ENCODE data around the gene AKT1. TPM values are rescaled to one million over a fixed set of nuclear protein-coding genes. Genes with fewer than 3 reads are reported as not detected.

The AKT1 gene
- polyA plus RNA-seq, 1 experiment: 226 TPM

DNA sequence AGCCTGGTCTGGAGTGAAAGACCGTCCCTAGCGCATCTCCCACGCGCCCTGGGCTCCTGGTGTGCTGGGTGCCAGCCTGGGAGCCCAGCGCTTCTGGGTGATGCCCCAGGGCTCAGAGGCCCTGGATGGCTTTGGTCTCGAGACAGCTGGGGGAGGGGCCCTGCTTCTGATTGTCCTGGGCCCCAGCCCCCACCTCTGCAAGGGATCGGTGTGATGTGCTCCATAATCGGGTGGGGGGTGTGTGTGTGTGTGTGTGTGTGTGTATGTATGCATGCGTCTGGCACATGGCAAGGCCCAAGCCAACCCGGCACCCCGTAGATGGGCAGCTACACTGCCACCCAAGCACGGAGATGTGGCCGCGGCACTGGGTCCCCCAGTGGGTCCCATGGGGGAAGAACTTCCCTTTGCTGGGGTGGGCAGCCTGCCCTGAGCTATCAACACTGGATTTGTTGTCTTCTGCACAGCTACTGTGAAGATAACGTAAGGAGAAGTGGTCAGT is 8.4 kb upstream of the AKT1 start:
- ChIA-PET CTCF (interaction anchor here (0.6 to 1.2 kb wide), 2 partner anchors 17 to 21 kb away, joined by 3 read pairs; no protein-coding TSS in a partner anchor), POLR2A (no interaction called here)
- DNase-seq (ENCODE audit: low read depth): no peak
- Histone ChIP-seq H3K4me3 (ENCODE audit: low read depth, low read length) (no peak overlapping the region), H3K27me3 (ENCODE audit: control insufficient read depth, insufficient read depth, low read length) (no peaks in the 10 kb centered on the region), H3K36me3 (ENCODE audit: control insufficient read depth, insufficient read depth, low read length) (peaks cover 1% of the 10 kb centered on the region; the same call in 1 of the 2 replicates)
- TF ChIP-seq CTCF (IDR thresholded peaks at IDR 0.05; ENCODE audit: insufficient read depth, low read depth, low read length): no peak

DNA sequence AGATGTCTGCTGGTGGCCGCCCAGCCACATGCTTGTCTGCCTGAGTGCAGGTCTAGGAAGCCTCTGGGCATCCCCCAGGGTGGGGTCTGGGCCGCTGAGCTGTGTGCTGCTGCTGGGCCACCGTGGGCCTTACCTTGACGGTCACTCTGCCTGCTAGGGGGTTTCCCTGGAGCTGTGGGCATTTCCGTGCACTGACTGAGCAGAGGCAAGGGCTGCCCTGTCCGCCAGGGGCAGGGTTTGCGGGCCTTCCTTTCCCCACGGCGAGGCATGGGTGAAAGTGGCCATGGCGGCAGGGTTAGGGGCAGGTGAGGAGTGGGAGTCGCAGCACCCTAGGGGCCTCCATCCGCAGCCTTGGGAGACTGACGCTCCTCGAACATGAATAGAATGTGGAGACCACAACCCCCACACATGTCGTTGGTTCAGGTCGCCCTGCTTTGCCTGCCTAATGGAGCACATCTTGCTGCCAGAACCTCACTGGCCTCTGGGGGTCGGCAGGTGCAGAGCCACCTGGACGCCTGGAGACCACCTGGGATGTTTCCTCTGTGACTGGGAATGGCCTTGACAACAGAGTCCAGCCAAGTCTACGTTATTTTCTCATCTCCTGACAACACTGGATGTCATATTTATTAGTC is 7.8 kb upstream of the AKT1 start:
- DNase-seq (ENCODE audit: low read depth): no peak
- ChIA-PET POLR2A (no interaction called here), CTCF (interaction anchor here (1.2 kb wide), 1 partner anchor 17 kb away, joined by 3 read pairs; no protein-coding TSS in a partner anchor)
- no peak for TF ChIP-seq CTCF (IDR thresholded peaks at IDR 0.05; ENCODE audit: insufficient read depth, low read depth, low read length)
- Histone ChIP-seq H3K27me3 (ENCODE audit: control insufficient read depth, insufficient read depth, low read length) (no peaks in the 10 kb centered on the region), H3K36me3 (ENCODE audit: control insufficient read depth, insufficient read depth, low read length) (peaks cover 1% of the 10 kb centered on the region; the same call in 1 of the 2 replicates), H3K4me3 (ENCODE audit: low read depth, low read length) (no peak overlapping the region)

- H3K27me3 ChIP-seq (ENCODE audit: control insufficient read depth, insufficient read depth, low read length): no peaks in the 10 kb centered on the region
- H3K4me3 ChIP-seq (ENCODE audit: low read depth, low read length): no peak overlapping the region
- peaks cover 1% of the 10 kb centered on the region; the same call in 1 of the 2 replicates for H3K36me3 ChIP-seq (ENCODE audit: control insufficient read depth, insufficient read depth, low read length)
- DNase-seq (ENCODE audit: low read depth): no peak
- ChIA-PET CTCF (interaction anchor here (1.2 kb wide), 1 partner anchor 34 kb away, joined by 3 read pairs; no protein-coding TSS in a partner anchor), POLR2A (no interaction called here)
- TF ChIP-seq CTCF (IDR thresholded peaks at IDR 0.05; ENCODE audit: insufficient read depth, low read depth, low read length): no peak
Measured at GRCh38 chr14:104802394-104803184, 7.0 kb upstream of the AKT1 start.

DNA sequence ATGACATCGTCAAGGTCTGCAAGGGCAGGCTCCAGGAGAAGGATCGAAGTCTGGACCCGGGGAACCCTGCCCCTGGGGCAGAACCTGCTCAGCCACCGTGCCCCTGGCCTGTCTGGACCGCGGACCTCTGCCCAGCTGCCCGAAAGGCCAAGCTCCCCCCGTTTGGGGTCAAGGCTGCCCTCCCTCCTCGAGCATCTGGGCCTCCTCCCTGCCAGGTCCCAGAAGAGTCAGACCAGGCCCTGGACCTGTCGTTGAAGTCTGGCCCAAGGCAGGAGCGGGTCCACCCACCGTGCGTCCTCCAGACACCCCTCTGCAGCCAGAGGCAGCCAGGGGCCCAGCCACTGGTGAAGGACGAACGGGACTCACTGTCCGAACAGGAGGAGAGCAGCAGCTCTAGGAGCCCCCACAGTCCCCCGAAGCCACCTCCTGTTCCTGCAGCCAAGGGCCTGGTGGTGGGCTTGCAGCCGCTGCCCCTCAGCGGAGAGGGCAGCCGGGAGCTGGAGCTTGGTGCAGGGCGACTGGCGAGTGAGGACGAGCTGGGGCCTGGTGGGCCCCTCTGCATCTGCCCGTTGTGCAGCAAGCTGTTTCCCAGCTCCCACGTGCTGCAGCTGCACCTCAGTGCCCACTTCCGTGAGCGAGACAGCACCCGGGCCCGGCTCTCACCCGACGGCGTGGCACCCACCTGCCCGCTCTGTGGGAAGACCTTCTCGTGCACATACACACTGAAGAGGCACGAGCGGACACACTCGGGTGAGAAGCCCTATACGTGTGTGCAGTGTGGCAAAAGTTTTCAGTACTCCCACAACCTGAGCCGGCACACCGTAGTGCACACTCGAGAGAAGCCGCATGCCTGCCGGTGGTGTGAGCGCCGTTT is 6.2 kb upstream of the AKT1 start:
- Histone ChIP-seq H3K4me3 (ENCODE audit: low read depth, low read length) (peak overlapping the region; percentile 66), H3K36me3 (ENCODE audit: control insufficient read depth, insufficient read depth, low read length) (peaks cover 1% of the 10 kb centered on the region; the same call in 1 of the 2 replicates), H3K27me3 (ENCODE audit: control insufficient read depth, insufficient read depth, low read length) (no peaks in the 10 kb centered on the region)
- ChIA-PET POLR2A (no interaction called here), CTCF (interaction anchor here (1.2 to 1.3 kb wide), 2 partner anchors 10 to 33 kb away, joined by 3 read pairs; no protein-coding TSS in a partner anchor)
- TF ChIP-seq CTCF (IDR thresholded peaks at IDR 0.05; ENCODE audit: insufficient read depth, low read depth, low read length): no peak
- DNase-seq (ENCODE audit: low read depth): no peak
